MCF 10A (cell line): ENCODE measurements around the gene ZNF226. TPM values are rescaled to one million over a fixed set of nuclear protein-coding genes. Genes with fewer than 3 reads are reported as not detected.
A peak's percentile ranks its signal among the peaks of the same experiment; 100 is the strongest.
"Not testable (repeated sequence)": the region's sequence is repeated elsewhere in the genome, so short reads cannot be mapped to it uniquely, and the experiment has no call there.

Experiments
- Bru-seq: library from RNA; stranded (reverse); fragments of 400-500 nt; gene quantifications from one replicate; lab custom pipeline; 2021; lab: Mats Ljungman, UMichigan
- BruChase-seq, 2 experiments: library from RNA; stranded (reverse); fragments of 400-500 nt; gene quantifications; one replicate each; lab custom pipeline; 2021; lab: Mats Ljungman, UMichigan
- BruUV-seq: library from RNA; stranded (reverse); fragments of 400-500 nt; replicated peaks from 2 replicates; lab custom pipeline; 2021; lab: Mats Ljungman, UMichigan
- CTCF ChIA-PET: fragments of 300-600 bp; sonication (Branson Sonifier 250); formaldehyde crosslinking; extraction: SDS; loops from one replicate; lab custom pipeline; 2021; ENCODE audit warnings: antibody characterized with exemption, inconsistent platforms; lab: Yijun Ruan, JAX
- POLR2A ChIA-PET: fragments of 300-600, 350-650 bp; sonication (Branson Sonifier 250); formaldehyde crosslinking; extraction: SDS; loops from one replicate; lab custom pipeline; 2020; ENCODE audit warnings: antibody characterized with exemption, inconsistent platforms; lab: Yijun Ruan, JAX
- DNase-seq: peaks from one replicate; pipeline ENCODE4 v3.0.0-alpha.2; 2018; ENCODE audit not compliant: unreplicated experiment
- H3K27ac Mint-ChIP-seq: one replicate; pipeline ENCODE4 v1.8.0; 2022; ENCODE audit warnings: mild to moderate bottlenecking, low read depth, mixed read lengths; ENCODE audit not compliant: unreplicated experiment
- H3K27me3 Mint-ChIP-seq: one replicate; pipeline ENCODE4 v1.8.0; 2022; ENCODE audit warnings: mixed read lengths; ENCODE audit not compliant: insufficient read depth, unreplicated experiment
- H3K36me3 Mint-ChIP-seq: one replicate; pipeline ENCODE4 v1.8.0; 2022; ENCODE audit warnings: mild to moderate bottlenecking, moderate library complexity, mixed read lengths; ENCODE audit not compliant: insufficient read depth, unreplicated experiment
- H3K4me1 Mint-ChIP-seq: one replicate; pipeline ENCODE4 v1.8.0; 2022; ENCODE audit warnings: mixed read lengths; ENCODE audit not compliant: insufficient read depth, unreplicated experiment
- H3K4me3 Mint-ChIP-seq: one replicate; pipeline ENCODE4 v1.8.0; 2022; ENCODE audit warnings: mild to moderate bottlenecking, moderate library complexity, mixed read lengths; ENCODE audit not compliant: unreplicated experiment
- H3K9me3 Mint-ChIP-seq: one replicate; pipeline ENCODE4 v1.8.0; 2022; ENCODE audit warnings: mixed read lengths; ENCODE audit not compliant: unreplicated experiment
- CTCF ChIP-seq: fragments of 200-600 bp; IDR thresholded peaks from one replicate; pipeline ENCODE4 v1.8.0; 2022; ENCODE audit warnings: antibody characterized with exemption, mild to moderate bottlenecking; ENCODE audit not compliant: unreplicated experiment
- intact Hi-C: fragments of 100-400 bp; cut with micrococcal nuclease; formaldehyde crosslinking; loops from 2 replicates; pipeline ENCODE4 v1.14.1; 2022
- long read RNA-seq: library from polyadenylated mRNA; stranded (forward); transcript quantifications from one replicate; pipeline ENCODE4 v2.0.0, GENCODE V29; 2022
- total RNA-seq: library from RNA; stranded (reverse); gene quantifications from 2 replicates; pipeline ENCODE4 v1.2.3, GENCODE V29; 2022

Gene ZNF226
- total RNA-seq (23.4 and 32.5 TPM in 2 replicates), Bru-seq, nascent RNA (percentile 90 among the genes with signal in this experiment), BruChase-seq, experiment 1, labeled RNA remaining after a 6-hour chase (percentile 93 among the genes with signal in this experiment), BruChase-seq, experiment 2, labeled RNA remaining after a 2-hour chase (percentile 93 among the genes with signal in this experiment)
- long read RNA-seq, full-length matches to known transcripts = 21 of 37 reads
- long read RNA-seq, partial matches to known transcripts = 5 of 37 reads
- long read RNA-seq, other reads (novel, unspliced or antisense) = 11 of 37 reads

GRCh38 chr19:44164673-44165512 lies at the start of gene ZNF226:
Gene ZNF226, plus strand, starts transcription at chr19:44165100. Its CDS starts 4,981 bp downstream, at chr19:44170081.
- Mint-ChIP-seq H3K4me3 (peak within 1 kb of the TSS; percentile 98), H3K36me3 (peaks cover 47% of the 10 kb centered on the region), H3K9me3 (peaks cover 20% of the 10 kb centered on the region), H3K27ac (peak within 1 kb of the TSS; percentile 96), H3K4me1 (peaks cover 9% of the 10 kb centered on the region), H3K27me3 (no peaks in the 10 kb centered on the region)
- POLR2A ChIA-PET = interaction anchor here (0.6 to 3.1 kb wide), 33 partner anchors 10 to 984 kb away, joined by 3 to 42 read pairs (median 4); partner anchors contain the start of genes ZNF180, ZNF221, ZNF222 and ZNF224
- intact Hi-C loops = loop anchor here (1.0 to 10.0 kb wide), 2 partner anchors 47 to 340 kb away; partner anchors contain the start of genes ZNF180 and ZNF227
- peak; percentile 98 for DNase-seq
- BruUV-seq = no TSS peak
- CTCF ChIA-PET = interaction anchor here (0.5 to 1.3 kb wide), 4 partner anchors 27 to 717 kb away, joined by 3 to 4 read pairs (median 3); no protein-coding TSS in a partner anchor
- no peak for TF ChIP-seq CTCF

- H3K27me3 Mint-ChIP-seq, DNase-seq, intact Hi-C loops, H3K27ac Mint-ChIP-seq, BruUV-seq, H3K4me3 Mint-ChIP-seq, POLR2A ChIA-PET, CTCF ChIA-PET, H3K4me1 Mint-ChIP-seq: not testable (repeated sequence)
- H3K9me3 Mint-ChIP-seq = peaks cover 58% of the 10 kb centered on the region
- H3K36me3 Mint-ChIP-seq = peaks cover 69% of the 10 kb centered on the region
Observed at GRCh38 chr19:44121162-44121561, 43.7 kb upstream of the ZNF226 start.

GRCh38 chr19:44131955-44132354 lies 32.9 kb upstream of the ZNF226 start:
- intact Hi-C loops = no loop called here
- Mint-ChIP-seq H3K27me3 (no peaks in the 10 kb centered on the region), H3K4me1 (no peaks in the 10 kb centered on the region), H3K4me3 (no peak overlapping the region), H3K27ac (no peak overlapping the region), H3K9me3 (peaks cover 4% of the 10 kb centered on the region), H3K36me3 (peaks cover 21% of the 10 kb centered on the region)
- ChIA-PET CTCF (interaction anchor here (0.6 kb wide), 2 partner anchors 197 to 1172 kb away, joined by 3 to 4 read pairs; partner anchors contain the start of gene ZNF45), POLR2A (no interaction called here)
- no TSS peak for BruUV-seq
- DNase-seq = no peak
- no peak for TF ChIP-seq CTCF

- TF ChIP-seq CTCF = no peak
- H3K9me3 Mint-ChIP-seq = no peaks in the 10 kb centered on the region
- H3K4me1 Mint-ChIP-seq = peaks cover 6% of the 10 kb centered on the region
- peak; percentile 83 for DNase-seq
- H3K4me3 Mint-ChIP-seq = peak within 1 kb of the TSS; percentile 78
- H3K27me3 Mint-ChIP-seq = no peaks in the 10 kb centered on the region
- ChIA-PET POLR2A (interaction anchor here (0.7 to 1.8 kb wide), 17 partner anchors 9 to 310 kb away, joined by 3 to 30 read pairs (median 4); partner anchors contain the start of genes ZNF224, ZNF225, ZNF226 and ZNF227), CTCF (interaction anchor here (0.5 to 0.6 kb wide), 3 partner anchors 18 to 792 kb away, joined by 3 read pairs; no protein-coding TSS in a partner anchor)
- BruUV-seq = TSS peak; percentile 42
- H3K27ac Mint-ChIP-seq = peak within 1 kb of the TSS; percentile 83
- intact Hi-C loops = no loop called here
- peaks cover 20% of the 10 kb centered on the region for H3K36me3 Mint-ChIP-seq
Observed at GRCh38 chr19:44141191-44142058, 23.5 kb upstream of the ZNF226 start, which contains the start of gene ZNF234. Gene ZNF234, plus strand, starts transcription at chr19:44141554. Its CDS starts 3,079 bp downstream, at chr19:44144633.
